Suprapubic skin (tissue), 4 donors: ENCODE results near the gene STAT6. TPM values are rescaled to one million over a fixed set of nuclear protein-coding genes. Genes with fewer than 3 reads are reported as not detected.
A peak's percentile ranks its signal among the peaks of the same experiment; 100 is the strongest.

Source experiments
- DNase-seq, 2 donors: peaks; one replicate each; pipeline ENCODE4 v3.0.0-alpha.2; 2019; ENCODE audit warnings: low spot score in 2 of 2
- H3K27ac ChIP-seq: fragments of 200-600 bp; sonication (generic); one replicate; pipeline ENCODE4 v1.5.1; 2019
- H3K27me3 ChIP-seq: fragments of 200-600 bp; sonication (generic); one replicate; pipeline ENCODE4 v1.5.1; 2019
- H3K36me3 ChIP-seq: fragments of 200-600 bp; sonication (generic); one replicate; pipeline ENCODE4 v1.5.1; 2019
- H3K4me1 ChIP-seq: fragments of 200-600 bp; sonication (generic); one replicate; pipeline ENCODE4 v1.5.1; 2019
- H3K4me3 ChIP-seq: fragments of 200-600 bp; sonication (generic); one replicate; pipeline ENCODE4 v1.5.1; 2019; ENCODE audit warnings: mild to moderate bottlenecking
- H3K9me3 ChIP-seq: fragments of 200-600 bp; sonication (generic); one replicate; pipeline ENCODE4 v1.5.1; 2019
- CTCF ChIP-seq, 2 donors: fragments of 200-600 bp in 1 of 2; fragments of 450-650 bp in 1 of 2; sonication (generic) in 1 of 2; IDR thresholded peaks; one replicate each; pipeline ENCODE4 v1.5.1; 2016 to 2019; ENCODE audit warnings: antibody characterized with exemption in 2 of 2, mild to moderate bottlenecking in 1 of 2, moderate library complexity in 1 of 2
- EP300 ChIP-seq: sonication (generic); formaldehyde crosslinking; IDR thresholded peaks from one replicate; pipeline ENCODE4 v1.6.1; 2017; ENCODE audit warnings: antibody characterized with exemption
- POLR2A ChIP-seq, 2 donors: fragments of 450-650 bp; IDR thresholded peaks; one replicate each; pipeline ENCODE4 v1.6.1; 2017; ENCODE audit warnings: antibody characterized with exemption in 2 of 2, mild to moderate bottlenecking in 2 of 2, moderate library complexity in 2 of 2
- POLR2AphosphoS5 ChIP-seq, 3 donors: sonication (generic); formaldehyde crosslinking; IDR thresholded peaks; one replicate each; pipeline ENCODE4 v1.6.1; 2017; ENCODE audit warnings: antibody characterized with exemption in 3 of 3
- WGBS: methylation state at CpG from one replicate; pipeline ENCODE4 v1.1.5; 2018; 5-methylcytosine and 5-hydroxymethylcytosine counted together
- total RNA-seq, 4 donors: library from RNA; depleted of rRNA; stranded (reverse); fragments of >200 nt; gene quantifications; one replicate each; pipeline ENCODE4 v1.1.0, GENCODE V29; 2016

The STAT6 gene
- total RNA-seq, 4 donors from 2014 or later = 140 to 348 (median 183) TPM

- Histone ChIP-seq H3K36me3 (peaks cover 57% of the 10 kb centered on the region), H3K9me3 (no peaks in the 10 kb centered on the region), H3K4me3 (no peak overlapping the region), H3K4me1 (peaks cover 65% of the 10 kb centered on the region), H3K27me3 (no peaks in the 10 kb centered on the region), H3K27ac (no peak overlapping the region)
- DNase-seq = no peak
- 77% methylated on average over 6 of the region's 6 CpGs for WGBS
- TF ChIP-seq POLR2A (IDR thresholded peaks at IDR 0.05) (no peak), EP300 (no peak), POLR2AphosphoS5 (IDR thresholded peaks at IDR 0.05) (no peak), CTCF (IDR thresholded peaks at IDR 0.05) (no peak)
These were observed 28.9 kb upstream of the STAT6 start for GRCh38 chr12:57139796-57140649.

GRCh38 chr12:57138526-57139272 is 27.5 kb upstream of the STAT6 start:
- H3K27ac ChIP-seq = peak overlapping the region; percentile 61
- H3K4me1 ChIP-seq = peaks cover 72% of the 10 kb centered on the region
- TF ChIP-seq EP300 (no peak), POLR2AphosphoS5 (IDR thresholded peaks at IDR 0.05) (no peak), POLR2A (IDR thresholded peaks at IDR 0.05) (no peak), CTCF (IDR thresholded peaks at IDR 0.05) (no peak)
- 60% methylated on average over 11 of the region's 13 CpGs for WGBS
- H3K27me3 ChIP-seq = no peaks in the 10 kb centered on the region
- H3K36me3 ChIP-seq = peaks cover 44% of the 10 kb centered on the region
- H3K4me3 ChIP-seq = no peak overlapping the region
- H3K9me3 ChIP-seq = no peaks in the 10 kb centered on the region
- peak; percentile 92 for DNase-seq

GRCh38 chr12:57135527-57136326 is 24.6 kb upstream of the STAT6 start:
- peak overlapping the region; percentile 12 for H3K4me3 ChIP-seq

GRCh38 chr12:57134949-57135348 is 23.8 kb upstream of the STAT6 start:
- H3K27ac ChIP-seq = peak overlapping the region; percentile 95
- H3K4me3 ChIP-seq = peak overlapping the region; percentile 12
- TF ChIP-seq CTCF (IDR thresholded peaks at IDR 0.05) (no peak), POLR2AphosphoS5 (IDR thresholded peaks at IDR 0.05) (no peak), EP300 (no peak), POLR2A (IDR thresholded peaks at IDR 0.05) (no peak)
- no peak for DNase-seq
- peaks cover 90% of the 10 kb centered on the region for H3K4me1 ChIP-seq
- H3K27me3 ChIP-seq = no peaks in the 10 kb centered on the region
- H3K36me3 ChIP-seq = peaks cover 8% of the 10 kb centered on the region
- no peaks in the 10 kb centered on the region for H3K9me3 ChIP-seq
- WGBS = 82% methylated on average over 8 of the region's 9 CpGs

More at GRCh38 chr12:57135527-57136326, 24.6 kb upstream of the STAT6 start:
- Histone ChIP-seq H3K27me3 (no peaks in the 10 kb centered on the region), H3K9me3 (no peaks in the 10 kb centered on the region), H3K36me3 (peaks cover 15% of the 10 kb centered on the region), H3K4me1 (peaks cover 83% of the 10 kb centered on the region), H3K27ac (peak overlapping the region; percentile 95)
- WGBS = 58% methylated on average over 12 of the region's 18 CpGs
- TF ChIP-seq POLR2AphosphoS5 (IDR thresholded peaks at IDR 0.05) (no peak), EP300 (no peak), POLR2A (IDR thresholded peaks at IDR 0.05) (no peak), CTCF (IDR thresholded peaks at IDR 0.05) (no peak)
- peak in 1 of 2 donors; percentile 79 for DNase-seq
